GM12878 (cell line): ENCODE data around the gene PRM3. TPM values are rescaled to one million over a fixed set of nuclear protein-coding genes. Genes with fewer than 3 reads are reported as not detected.
A peak's percentile ranks its signal among the peaks of the same experiment; 100 is the strongest.

Source experiments
- EED ChIP-seq: sonication (generic); IDR thresholded peaks from 2 replicates; pipeline ENCODE4 v1.6.1; 2016; ENCODE audit warnings: antibody characterized with exemption, low read depth
- JUND ChIP-seq: IDR thresholded peaks from 2 replicates; pipeline ENCODE4 v1.6.1; 2012; ENCODE audit warnings: low read depth, mild to moderate bottlenecking, low read length, improper control_type of control experiment, moderate library complexity
- KAT2A ChIP-seq: conservative IDR thresholded peaks from 2 replicates; pipeline ENCODE4 v1.6.1; 2011; ENCODE audit warnings: low read depth, low read length; ENCODE audit not compliant: control insufficient read depth
- MYB ChIP-seq: fragments of 150-350 bp; IDR thresholded peaks from 2 replicates; pipeline ENCODE4 v1.6.1; 2014; ENCODE audit warnings: mild to moderate bottlenecking, low read depth, low read length, borderline replicate concordance
- NR2F1 ChIP-seq: fragments of 450-650 bp; conservative IDR thresholded peaks from 2 replicates; pipeline ENCODE4 v1.6.1; 2017; ENCODE audit warnings: mild to moderate bottlenecking
- SIX5 ChIP-seq: IDR thresholded peaks from 2 replicates; pipeline ENCODE4 v1.6.1; 2011; ENCODE audit warnings: mild to moderate bottlenecking, low read depth, low read length, moderate library complexity; ENCODE audit not compliant: severe bottlenecking
- SMC3 ChIP-seq: IDR thresholded peaks from 2 replicates; pipeline ENCODE4 v1.6.1; 2011; ENCODE audit warnings: low read length, improper control_type of control experiment, borderline replicate concordance
- TBL1XR1 ChIP-seq: IDR thresholded peaks from 2 replicates; pipeline ENCODE4 v1.6.1; 2012; ENCODE audit warnings: low read depth, low read length, improper control_type of control experiment
- TCF12 ChIP-seq: IDR thresholded peaks from 2 replicates; pipeline ENCODE4 v1.6.1; 2011; ENCODE audit warnings: low read depth, mild to moderate bottlenecking, low read length
- ZSCAN29 ChIP-seq: fragments of 450-650 bp; IDR thresholded peaks from 2 replicates; pipeline ENCODE4 v1.6.1; 2017; ENCODE audit warnings: mild to moderate bottlenecking, moderate library complexity
- ZZZ3 ChIP-seq: IDR thresholded peaks from 2 replicates; pipeline ENCODE4 v1.6.1; 2011; ENCODE audit warnings: low read depth; ENCODE audit not compliant: control insufficient read depth, insufficient read length
- polyA plus RNA-seq, 11 experiments: library from polyadenylated mRNA; depleted of rRNA in 4 of 11; unstranded in 6 of 11; stranded (reverse) in 5 of 11; fragments of >200 nt; fragmentation: Nextera tagmentation in 4 of 11; fragmentation: Illumina TruSeq in 1 of 11; extraction: Ambion mirVana in 4 of 11; extraction: Trizol in 1 of 11; gene quantifications; 1 replicate in 1 of 11; 2 replicates in 10 of 11; pipeline versions ENCODE4 v1.2.1 to v1.2.3, GENCODE V29; 2011 to 2016; ENCODE audit warnings: inconsistent platforms in 2 of 11, missing spikeins in 2 of 11, low read depth in 1 of 11
- total RNA-seq, 4 experiments: library from RNA; depleted of rRNA in 3 of 4; stranded (reverse); fragments of >200 nt in 3 of 4; fragmentation: Illumina TruSeq in 1 of 4; extraction: Trizol in 1 of 4; gene quantifications; 2 replicates each; pipeline versions ENCODE4 v1.2.1 to v1.2.3, GENCODE V29; 2013 to 2021
- TF ChIP-seq, protein P1 (sequence below): fragments of 450-650 bp; IDR thresholded peaks from 2 replicates; pipeline ENCODE4 v1.6.1; 2017; ENCODE audit warnings: low read depth, mild to moderate bottlenecking, moderate library complexity
- TF ChIP-seq, protein P2 (sequence below): IDR thresholded peaks from 2 replicates; pipeline ENCODE4 v1.6.1; 2012; ENCODE audit warnings: mild to moderate bottlenecking, low read depth, low read length
- TF ChIP-seq, protein P3 (sequence below): fragments of 450-650 bp; IDR thresholded peaks from 2 replicates; pipeline ENCODE4 v1.6.1; 2017; ENCODE audit warnings: antibody characterized with exemption, mild to moderate bottlenecking, moderate library complexity
- TF ChIP-seq, protein P4 (sequence below): fragments of 450-650 bp; IDR thresholded peaks from 2 replicates; pipeline ENCODE4 v1.6.1; 2017; ENCODE audit warnings: mild to moderate bottlenecking, moderate library complexity

PRM3 gene
- total and polyA plus RNA-seq, 10 of the 15 experiments (the other 5 are each of a cell fraction or from before 2014, with no cell fraction given) = not detected

DNA sequence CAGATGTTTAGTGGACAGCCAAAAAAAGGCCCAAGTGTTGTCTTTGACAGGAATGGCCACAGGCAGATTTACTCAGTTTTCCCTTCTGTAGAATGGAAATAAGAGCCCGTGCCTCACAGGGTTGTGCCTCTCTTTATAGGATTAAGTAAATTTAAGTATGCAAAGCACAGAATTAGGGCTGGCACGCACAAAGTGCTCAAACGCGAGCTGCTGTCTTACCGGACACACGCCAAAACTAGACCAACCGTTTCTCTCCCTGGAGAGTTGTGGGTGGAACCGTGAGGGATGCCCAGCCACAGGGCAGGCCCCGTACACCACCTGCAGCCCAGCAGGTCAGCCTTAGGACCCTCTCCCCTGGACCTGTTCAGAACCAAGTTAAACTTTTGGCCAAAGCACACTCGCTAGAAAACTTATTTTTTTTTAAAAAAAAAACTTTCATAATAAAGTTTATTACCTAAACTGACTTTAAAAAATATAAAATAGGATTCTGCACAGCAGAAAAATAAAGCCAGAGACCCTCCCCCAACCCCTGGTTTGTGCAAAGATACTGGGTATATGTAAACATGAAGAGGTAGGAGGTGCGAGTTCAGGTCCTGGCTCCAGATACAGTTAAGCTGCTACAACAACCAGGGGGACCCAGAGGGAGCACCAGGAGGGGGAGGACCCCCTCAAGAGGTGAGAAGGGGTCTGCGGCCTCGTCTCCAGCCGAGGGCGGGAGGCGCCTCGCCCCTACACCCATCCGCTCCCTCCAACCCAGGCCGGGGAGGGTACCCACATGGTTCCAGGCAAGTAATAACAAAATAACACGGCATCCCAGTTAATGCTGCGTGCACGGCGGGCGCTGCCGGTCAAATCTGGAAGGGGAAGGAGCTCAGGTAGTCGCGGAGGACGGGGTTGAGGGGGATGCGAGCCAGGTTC, 19.2 kb downstream of the PRM3 start (continued):
- TF ChIP-seq TBL1XR1 (no peak; the same call in 1 of the 2 replicates), ZSCAN29 (no peak), EED (no peak), TCF12 (peak; percentile 72), SIX5 (no peak), NR2F1 (no peak), ZZZ3 (no peak), SMC3 (peak; percentile 15; the same call in 1 of the 2 replicates), MYB (no peak), JUND (no peak), KAT2A (no peak)
- TF ChIP-seq, protein P1, sequence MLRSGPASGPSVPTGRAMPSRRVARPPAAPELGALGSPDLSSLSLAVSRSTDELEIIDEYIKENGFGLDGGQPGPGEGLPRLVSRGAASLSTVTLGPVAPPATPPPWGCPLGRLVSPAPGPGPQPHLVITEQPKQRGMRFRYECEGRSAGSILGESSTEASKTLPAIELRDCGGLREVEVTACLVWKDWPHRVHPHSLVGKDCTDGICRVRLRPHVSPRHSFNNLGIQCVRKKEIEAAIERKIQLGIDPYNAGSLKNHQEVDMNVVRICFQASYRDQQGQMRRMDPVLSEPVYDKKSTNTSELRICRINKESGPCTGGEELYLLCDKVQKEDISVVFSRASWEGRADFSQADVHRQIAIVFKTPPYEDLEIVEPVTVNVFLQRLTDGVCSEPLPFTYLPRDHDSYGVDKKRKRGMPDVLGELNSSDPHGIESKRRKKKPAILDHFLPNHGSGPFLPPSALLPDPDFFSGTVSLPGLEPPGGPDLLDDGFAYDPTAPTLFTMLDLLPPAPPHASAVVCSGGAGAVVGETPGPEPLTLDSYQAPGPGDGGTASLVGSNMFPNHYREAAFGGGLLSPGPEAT = no peak
- TF ChIP-seq, protein P2, sequence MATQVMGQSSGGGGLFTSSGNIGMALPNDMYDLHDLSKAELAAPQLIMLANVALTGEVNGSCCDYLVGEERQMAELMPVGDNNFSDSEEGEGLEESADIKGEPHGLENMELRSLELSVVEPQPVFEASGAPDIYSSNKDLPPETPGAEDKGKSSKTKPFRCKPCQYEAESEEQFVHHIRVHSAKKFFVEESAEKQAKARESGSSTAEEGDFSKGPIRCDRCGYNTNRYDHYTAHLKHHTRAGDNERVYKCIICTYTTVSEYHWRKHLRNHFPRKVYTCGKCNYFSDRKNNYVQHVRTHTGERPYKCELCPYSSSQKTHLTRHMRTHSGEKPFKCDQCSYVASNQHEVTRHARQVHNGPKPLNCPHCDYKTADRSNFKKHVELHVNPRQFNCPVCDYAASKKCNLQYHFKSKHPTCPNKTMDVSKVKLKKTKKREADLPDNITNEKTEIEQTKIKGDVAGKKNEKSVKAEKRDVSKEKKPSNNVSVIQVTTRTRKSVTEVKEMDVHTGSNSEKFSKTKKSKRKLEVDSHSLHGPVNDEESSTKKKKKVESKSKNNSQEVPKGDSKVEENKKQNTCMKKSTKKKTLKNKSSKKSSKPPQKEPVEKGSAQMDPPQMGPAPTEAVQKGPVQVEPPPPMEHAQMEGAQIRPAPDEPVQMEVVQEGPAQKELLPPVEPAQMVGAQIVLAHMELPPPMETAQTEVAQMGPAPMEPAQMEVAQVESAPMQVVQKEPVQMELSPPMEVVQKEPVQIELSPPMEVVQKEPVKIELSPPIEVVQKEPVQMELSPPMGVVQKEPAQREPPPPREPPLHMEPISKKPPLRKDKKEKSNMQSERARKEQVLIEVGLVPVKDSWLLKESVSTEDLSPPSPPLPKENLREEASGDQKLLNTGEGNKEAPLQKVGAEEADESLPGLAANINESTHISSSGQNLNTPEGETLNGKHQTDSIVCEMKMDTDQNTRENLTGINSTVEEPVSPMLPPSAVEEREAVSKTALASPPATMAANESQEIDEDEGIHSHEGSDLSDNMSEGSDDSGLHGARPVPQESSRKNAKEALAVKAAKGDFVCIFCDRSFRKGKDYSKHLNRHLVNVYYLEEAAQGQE = no peak
- TF ChIP-seq, protein P3, sequence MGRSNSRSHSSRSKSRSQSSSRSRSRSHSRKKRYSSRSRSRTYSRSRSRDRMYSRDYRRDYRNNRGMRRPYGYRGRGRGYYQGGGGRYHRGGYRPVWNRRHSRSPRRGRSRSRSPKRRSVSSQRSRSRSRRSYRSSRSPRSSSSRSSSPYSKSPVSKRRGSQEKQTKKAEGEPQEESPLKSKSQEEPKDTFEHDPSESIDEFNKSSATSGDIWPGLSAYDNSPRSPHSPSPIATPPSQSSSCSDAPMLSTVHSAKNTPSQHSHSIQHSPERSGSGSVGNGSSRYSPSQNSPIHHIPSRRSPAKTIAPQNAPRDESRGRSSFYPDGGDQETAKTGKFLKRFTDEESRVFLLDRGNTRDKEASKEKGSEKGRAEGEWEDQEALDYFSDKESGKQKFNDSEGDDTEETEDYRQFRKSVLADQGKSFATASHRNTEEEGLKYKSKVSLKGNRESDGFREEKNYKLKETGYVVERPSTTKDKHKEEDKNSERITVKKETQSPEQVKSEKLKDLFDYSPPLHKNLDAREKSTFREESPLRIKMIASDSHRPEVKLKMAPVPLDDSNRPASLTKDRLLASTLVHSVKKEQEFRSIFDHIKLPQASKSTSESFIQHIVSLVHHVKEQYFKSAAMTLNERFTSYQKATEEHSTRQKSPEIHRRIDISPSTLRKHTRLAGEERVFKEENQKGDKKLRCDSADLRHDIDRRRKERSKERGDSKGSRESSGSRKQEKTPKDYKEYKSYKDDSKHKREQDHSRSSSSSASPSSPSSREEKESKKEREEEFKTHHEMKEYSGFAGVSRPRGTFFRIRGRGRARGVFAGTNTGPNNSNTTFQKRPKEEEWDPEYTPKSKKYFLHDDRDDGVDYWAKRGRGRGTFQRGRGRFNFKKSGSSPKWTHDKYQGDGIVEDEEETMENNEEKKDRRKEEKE = no peak
- TF ChIP-seq, protein P4, sequence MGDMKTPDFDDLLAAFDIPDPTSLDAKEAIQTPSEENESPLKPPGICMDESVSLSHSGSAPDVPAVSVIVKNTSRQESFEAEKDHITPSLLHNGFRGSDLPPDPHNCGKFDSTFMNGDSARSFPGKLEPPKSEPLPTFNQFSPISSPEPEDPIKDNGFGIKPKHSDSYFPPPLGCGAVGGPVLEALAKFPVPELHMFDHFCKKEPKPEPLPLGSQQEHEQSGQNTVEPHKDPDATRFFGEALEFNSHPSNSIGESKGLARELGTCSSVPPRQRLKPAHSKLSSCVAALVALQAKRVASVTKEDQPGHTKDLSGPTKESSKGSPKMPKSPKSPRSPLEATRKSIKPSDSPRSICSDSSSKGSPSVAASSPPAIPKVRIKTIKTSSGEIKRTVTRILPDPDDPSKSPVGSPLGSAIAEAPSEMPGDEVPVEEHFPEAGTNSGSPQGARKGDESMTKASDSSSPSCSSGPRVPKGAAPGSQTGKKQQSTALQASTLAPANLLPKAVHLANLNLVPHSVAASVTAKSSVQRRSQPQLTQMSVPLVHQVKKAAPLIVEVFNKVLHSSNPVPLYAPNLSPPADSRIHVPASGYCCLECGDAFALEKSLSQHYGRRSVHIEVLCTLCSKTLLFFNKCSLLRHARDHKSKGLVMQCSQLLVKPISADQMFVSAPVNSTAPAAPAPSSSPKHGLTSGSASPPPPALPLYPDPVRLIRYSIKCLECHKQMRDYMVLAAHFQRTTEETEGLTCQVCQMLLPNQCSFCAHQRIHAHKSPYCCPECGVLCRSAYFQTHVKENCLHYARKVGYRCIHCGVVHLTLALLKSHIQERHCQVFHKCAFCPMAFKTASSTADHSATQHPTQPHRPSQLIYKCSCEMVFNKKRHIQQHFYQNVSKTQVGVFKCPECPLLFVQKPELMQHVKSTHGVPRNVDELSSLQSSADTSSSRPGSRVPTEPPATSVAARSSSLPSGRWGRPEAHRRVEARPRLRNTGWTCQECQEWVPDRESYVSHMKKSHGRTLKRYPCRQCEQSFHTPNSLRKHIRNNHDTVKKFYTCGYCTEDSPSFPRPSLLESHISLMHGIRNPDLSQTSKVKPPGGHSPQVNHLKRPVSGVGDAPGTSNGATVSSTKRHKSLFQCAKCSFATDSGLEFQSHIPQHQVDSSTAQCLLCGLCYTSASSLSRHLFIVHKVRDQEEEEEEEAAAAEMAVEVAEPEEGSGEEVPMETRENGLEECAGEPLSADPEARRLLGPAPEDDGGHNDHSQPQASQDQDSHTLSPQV = no peak
